BLaER1 treated with 17β-estradiol and CSF1 and Interleukin-3, amounts not matched to agents 10 nM and 100 nM (cell line): Measurements from ENCODE around the gene XPO6.

Source experiments
- H3K27ac ChIP-seq, 11 experiments: shearing (Covaris generic); formaldehyde crosslinking; 2 replicates each; pipeline ENCODE4 v1.8.1; 2022
- H3K27me3 ChIP-seq, 11 experiments: shearing (Covaris generic); formaldehyde crosslinking; 2 replicates each; pipeline ENCODE4 v1.8.1; 2022
- H3K36me3 ChIP-seq, 11 experiments: shearing (Covaris generic); formaldehyde crosslinking; 2 replicates each; pipeline ENCODE4 v1.8.1; 2022
- H3K4me1 ChIP-seq, 10 experiments: shearing (Covaris generic); formaldehyde crosslinking; 2 replicates each; pipeline ENCODE4 v1.8.1; 2022
- H3K4me2 ChIP-seq, 11 experiments: shearing (Covaris generic); formaldehyde crosslinking; 2 replicates each; pipeline ENCODE4 v1.8.1; 2022
- H3K4me3 ChIP-seq, 10 experiments: shearing (Covaris generic); formaldehyde crosslinking; 2 replicates each; pipeline ENCODE4 v1.8.1; 2022
- H3K9ac ChIP-seq, 11 experiments: shearing (Covaris generic); formaldehyde crosslinking; 2 replicates each; pipeline ENCODE4 v1.8.1; 2022
- H3K9me3 ChIP-seq, 11 experiments: shearing (Covaris generic); formaldehyde crosslinking; replicated peaks in 1 of 11; 2 replicates each; pipeline ENCODE4 v1.8.1; 2022
- H4K20me1 ChIP-seq, 11 experiments: shearing (Covaris generic); formaldehyde crosslinking; 2 replicates each; pipeline ENCODE4 v1.8.1; 2022
- Cebpa-rat ChIP-seq, 11 experiments: shearing (Covaris generic); IDR thresholded peaks; 2 replicates each; pipeline ENCODE4 v1.8.1; 2022

Gene XPO6

DNA sequence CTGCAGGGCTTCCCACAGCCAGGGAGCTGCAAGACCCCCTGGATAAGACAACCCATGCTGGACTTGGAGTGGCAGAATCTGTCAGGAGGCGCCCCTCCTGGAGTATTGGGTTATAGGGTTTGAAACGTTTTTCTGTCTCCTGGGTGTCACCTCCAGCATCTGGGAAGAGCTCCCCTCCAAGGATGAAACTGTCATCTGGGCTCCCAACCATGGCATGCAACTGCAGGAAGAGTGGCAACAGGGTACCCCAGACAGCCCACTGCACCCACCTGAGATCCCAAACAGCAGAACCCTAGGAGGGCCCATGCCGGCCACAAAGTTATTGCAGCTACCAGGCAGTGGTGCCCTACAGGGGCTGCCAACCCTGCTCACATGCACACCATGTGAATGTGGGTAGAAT is 147.6 kb downstream of the XPO6 start:
- Histone ChIP-seq H3K36me3 (no peaks in the 10 kb centered on the region), H3K9ac (no peak overlapping the region), H3K27ac (no peak overlapping the region), H3K4me1 (peaks cover 0 to 13% (median 7%) of the 10 kb centered on the region in 10 experiments; a peak in 14 of 20 replicates), H3K27me3 (peaks cover 63 to 80% (median 74%) of the 10 kb centered on the region in 11 experiments), H3K4me3 (peak overlapping the region in 6 of 10 experiments; percentile 65 to 69 (median 67); a peak in 5 of 20 replicates), H3K9me3 (no peaks in the 10 kb centered on the region), H4K20me1 (peaks cover 0 to 22% (median 8%) of the 10 kb centered on the region in 11 experiments; a peak in 10 of 22 replicates), H3K4me2 (peak overlapping the region in 6 of 11 experiments; percentile 97 to 99 (median 98); a peak in 5 of 22 replicates)
- no peak for TF ChIP-seq Cebpa-rat (IDR thresholded peaks at IDR 0.05)

DNA sequence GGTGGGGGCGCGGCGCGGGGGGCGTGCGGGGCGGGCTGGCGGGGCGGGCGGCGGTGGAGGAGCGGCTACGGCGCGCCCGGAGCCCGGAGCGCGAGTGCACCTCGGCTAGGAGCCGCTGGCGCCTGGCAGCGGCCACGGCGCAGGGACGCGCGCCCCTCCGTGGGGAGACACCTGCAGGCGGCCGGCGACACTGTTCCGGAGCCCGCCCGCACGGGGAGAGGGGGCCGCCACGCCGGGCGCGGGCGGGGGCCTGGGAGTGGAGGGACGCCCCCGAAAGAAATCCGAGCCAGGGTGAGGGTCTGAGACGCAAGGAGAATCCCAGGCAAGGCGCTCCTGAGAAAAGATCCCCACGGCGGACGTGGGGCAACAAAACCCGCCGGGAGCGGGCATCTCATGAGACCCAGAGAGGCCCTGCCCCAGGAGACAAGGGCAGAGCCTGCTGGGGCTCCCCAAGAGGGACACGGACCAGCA is 148.1 kb downstream of the XPO6 start, which contains the start of gene GSG1L:
Gene GSG1L (minus strand): TSS at position 124 of the 471 bp plus-strand sequence. CDS start 290 bp downstream, outside the sequence.
- peak within 1 kb of the TSS; percentile 93 to 99 (median 98) for H3K4me2 ChIP-seq
- H3K4me3 ChIP-seq = peak within 1 kb of the TSS; percentile 55 to 79 (median 66)
- H3K27me3 ChIP-seq = peaks cover 68 to 84% (median 79%) of the 10 kb centered on the region in 11 experiments
- peak within 1 kb of the TSS in 1 of 11 experiments; percentile 56; a peak in 3 of 22 replicates for H3K27ac ChIP-seq
- no peaks in the 10 kb centered on the region for H3K36me3 ChIP-seq
- peaks cover 0 to 22% (median 8%) of the 10 kb centered on the region in 11 experiments; a peak in 10 of 22 replicates for H4K20me1 ChIP-seq
- peak within 1 kb of the TSS in 10 of 11 experiments; percentile 26 to 72 (median 54); a peak in 12 of 22 replicates for H3K9ac ChIP-seq
- H3K4me1 ChIP-seq = peaks cover 0 to 13% (median 9%) of the 10 kb centered on the region in 10 experiments; a peak in 14 of 20 replicates
- no peaks in the 10 kb centered on the region for H3K9me3 ChIP-seq
- TF ChIP-seq Cebpa-rat (IDR thresholded peaks at IDR 0.05) = no peak

DNA sequence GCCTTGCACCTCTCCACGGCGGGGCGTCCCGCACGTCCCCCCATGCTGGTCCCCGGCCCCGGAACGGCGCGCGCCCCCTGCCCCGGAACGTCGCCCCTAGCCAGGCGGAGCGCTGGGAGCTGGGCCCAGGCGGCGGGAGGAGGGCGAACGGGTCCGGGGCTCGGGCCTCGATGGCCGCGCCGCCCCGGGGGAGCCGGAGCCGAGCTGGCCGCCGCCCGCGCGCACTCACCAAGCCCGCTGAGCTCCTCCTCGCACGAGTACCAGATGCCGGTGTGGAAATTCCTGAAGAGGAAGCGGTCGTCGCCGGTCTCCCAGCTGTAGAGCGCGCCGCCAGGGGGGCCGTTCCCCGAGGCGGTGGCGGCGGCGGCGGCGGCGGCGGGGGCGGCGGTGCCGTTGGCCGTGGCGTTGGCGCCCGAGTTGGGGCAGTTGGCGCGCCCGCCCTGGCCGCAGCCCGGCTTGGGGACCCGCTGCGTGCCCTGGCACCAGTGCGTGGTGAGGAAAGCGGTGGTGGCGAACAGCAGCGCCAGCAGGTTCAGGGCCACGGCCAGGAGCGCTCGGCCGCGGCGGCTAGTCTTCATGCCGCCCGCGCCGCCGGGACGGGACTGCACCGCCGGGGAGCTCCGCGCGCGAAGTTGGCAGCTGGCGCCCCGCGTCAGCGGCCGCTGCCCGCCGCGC is 148.8 kb downstream of the XPO6 start:
- no peaks in the 10 kb centered on the region for H3K36me3 ChIP-seq
- H3K9ac ChIP-seq = peak overlapping the region in 10 of 11 experiments; percentile 26 to 72 (median 54); a peak in 12 of 22 replicates
- peaks cover 69 to 88% (median 82%) of the 10 kb centered on the region in 11 experiments for H3K27me3 ChIP-seq
- peaks cover 0 to 22% (median 8%) of the 10 kb centered on the region in 11 experiments; a peak in 10 of 22 replicates for H4K20me1 ChIP-seq
- H3K9me3 ChIP-seq = no peaks in the 10 kb centered on the region
- H3K27ac ChIP-seq = peak overlapping the region in 1 of 11 experiments; percentile 56; a peak in 3 of 22 replicates
- peak overlapping the region; percentile 93 to 99 (median 98) for H3K4me2 ChIP-seq
- no peak for TF ChIP-seq Cebpa-rat (IDR thresholded peaks at IDR 0.05)
- peaks cover 0 to 13% (median 9%) of the 10 kb centered on the region in 10 experiments; a peak in 14 of 20 replicates for H3K4me1 ChIP-seq
- H3K4me3 ChIP-seq = peak overlapping the region; percentile 55 to 79 (median 66)

DNA sequence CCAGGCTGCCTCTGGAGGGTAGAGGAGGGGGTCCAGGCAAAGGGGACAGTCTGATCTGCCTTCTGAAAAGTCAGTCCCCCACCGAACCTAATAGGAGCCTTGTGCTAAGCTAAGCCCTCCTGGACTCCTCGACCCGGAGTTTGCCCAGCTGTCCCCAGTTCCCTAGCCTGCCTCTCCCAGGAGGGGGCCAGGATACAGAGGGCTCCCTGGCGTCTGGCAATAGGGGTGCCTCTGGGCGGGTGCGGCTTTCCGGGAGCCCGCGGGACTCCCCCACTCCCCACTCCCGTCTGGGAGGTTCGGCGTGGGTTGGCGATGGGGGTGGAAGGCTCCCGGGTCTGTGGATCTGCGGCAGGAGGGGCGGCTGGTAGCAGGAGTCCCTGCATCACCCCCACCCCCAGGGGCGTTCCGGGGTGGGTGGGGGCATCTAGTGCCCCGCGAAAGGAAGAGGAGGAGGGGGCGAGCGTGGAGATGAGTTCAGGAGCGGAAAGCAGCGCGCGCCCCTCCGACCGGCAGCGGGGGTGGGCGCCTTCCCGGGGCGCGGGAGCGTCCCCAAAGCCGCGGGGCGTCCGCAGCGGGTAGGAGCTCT is 149.4 kb downstream of the XPO6 start:
- Histone ChIP-seq H3K4me3 (peak overlapping the region; percentile 55 to 79 (median 66)), H3K4me2 (peak overlapping the region; percentile 93 to 99 (median 98)), H3K36me3 (no peaks in the 10 kb centered on the region), H3K9ac (peak overlapping the region in 6 of 11 experiments; percentile 49 to 72 (median 56); a peak in 5 of 22 replicates), H3K27ac (no peak overlapping the region; a peak in 3 of 22 replicates), H4K20me1 (peaks cover 0 to 22% (median 8%) of the 10 kb centered on the region in 11 experiments; a peak in 10 of 22 replicates), H3K4me1 (peaks cover 0 to 13% (median 9%) of the 10 kb centered on the region in 10 experiments; a peak in 14 of 20 replicates), H3K9me3 (no peaks in the 10 kb centered on the region), H3K27me3 (peaks cover 69 to 88% (median 82%) of the 10 kb centered on the region in 11 experiments)
- TF ChIP-seq Cebpa-rat (IDR thresholded peaks at IDR 0.05) = no peak

DNA sequence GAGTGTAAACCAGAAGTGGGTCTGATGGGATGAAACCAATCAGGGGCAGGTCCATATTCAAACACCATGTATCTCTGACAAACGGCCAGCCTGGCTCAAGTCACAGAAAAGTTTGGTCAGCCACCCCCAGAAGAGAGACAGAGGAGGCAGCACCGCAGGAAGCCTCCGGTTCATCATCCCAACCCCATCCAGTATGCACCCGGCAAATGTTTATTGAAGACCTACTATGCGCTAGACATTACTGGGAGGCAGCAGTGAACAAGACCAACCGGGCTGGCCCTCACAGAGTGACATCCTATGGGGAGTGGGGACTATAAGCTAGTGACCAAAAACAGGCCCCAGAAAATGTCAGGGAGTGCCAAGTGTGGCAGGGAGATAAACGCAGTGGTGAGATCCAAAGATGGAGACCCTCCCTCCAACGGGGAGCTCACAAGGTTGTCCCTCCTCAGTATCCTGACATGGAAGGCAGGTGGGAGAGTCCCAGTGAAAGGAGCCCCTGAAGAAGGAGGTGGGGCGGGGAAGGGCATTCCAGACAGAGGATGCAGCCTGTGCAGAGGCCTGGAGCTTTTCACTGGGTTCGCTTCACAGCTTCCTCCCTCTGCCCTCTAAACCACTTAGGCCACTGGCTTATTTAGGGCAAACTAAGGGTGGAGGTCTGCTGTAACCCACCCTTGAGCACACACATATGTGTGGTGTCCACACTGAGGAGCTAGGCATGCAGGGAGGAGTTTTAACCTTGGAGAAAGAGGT is 150.2 kb downstream of the XPO6 start:
- H3K4me2 ChIP-seq = no peak overlapping the region
- H3K4me1 ChIP-seq = peaks cover 0 to 13% (median 9%) of the 10 kb centered on the region in 10 experiments; a peak in 14 of 20 replicates
- no peak overlapping the region for H3K4me3 ChIP-seq
- H3K9ac ChIP-seq = no peak overlapping the region
- TF ChIP-seq Cebpa-rat (IDR thresholded peaks at IDR 0.05) = no peak
- no peak overlapping the region for H3K27ac ChIP-seq
- no peaks in the 10 kb centered on the region for H3K9me3 ChIP-seq
- H3K27me3 ChIP-seq = peaks cover 69 to 84% (median 80%) of the 10 kb centered on the region in 11 experiments
- H4K20me1 ChIP-seq = peaks cover 0 to 22% (median 8%) of the 10 kb centered on the region in 11 experiments; a peak in 9 of 22 replicates
- no peaks in the 10 kb centered on the region for H3K36me3 ChIP-seq

DNA sequence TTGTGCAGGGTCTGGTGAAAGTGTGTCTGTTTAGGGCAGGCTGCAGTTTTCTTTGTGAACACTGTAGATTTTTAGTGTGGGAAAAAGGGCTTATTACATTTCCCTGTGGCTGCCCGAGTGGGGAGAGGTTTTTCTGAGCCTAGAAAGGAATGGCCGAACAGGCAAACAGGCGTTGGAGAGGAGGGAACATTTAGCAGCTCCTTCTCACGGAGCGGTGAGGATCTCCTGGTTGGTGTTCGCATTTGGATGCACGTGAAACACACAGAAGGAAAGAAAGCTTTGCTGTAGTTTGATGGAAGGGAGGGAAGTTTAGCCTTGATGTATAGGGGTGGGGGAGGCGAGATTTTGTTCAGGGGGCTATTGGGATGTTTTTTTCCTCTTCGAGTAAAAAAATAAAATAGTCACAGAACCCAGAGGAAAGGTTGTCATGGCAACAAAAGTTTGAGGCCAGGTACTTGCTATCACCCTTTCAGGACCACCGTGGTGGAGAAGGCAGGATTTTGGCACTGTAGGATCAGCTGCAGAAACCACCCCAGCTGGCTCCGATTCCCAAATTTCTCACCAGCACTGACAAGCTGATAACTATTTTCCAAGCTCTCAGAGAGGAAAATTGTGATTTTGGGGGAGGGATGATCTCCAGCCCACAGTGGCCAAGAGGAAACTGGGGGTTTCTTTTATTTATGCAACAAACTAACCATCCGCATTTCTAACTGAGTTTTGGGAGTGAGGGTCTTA is 151.8 kb downstream of the XPO6 start:
- Histone ChIP-seq H3K9me3 (no peaks in the 10 kb centered on the region), H3K9ac (no peak overlapping the region), H3K4me1 (peaks cover 0 to 13% (median 9%) of the 10 kb centered on the region in 10 experiments; a peak in 14 of 20 replicates), H3K27ac (no peak overlapping the region), H3K4me2 (no peak overlapping the region), H3K36me3 (no peaks in the 10 kb centered on the region), H3K4me3 (no peak overlapping the region), H3K27me3 (peaks cover 63 to 69% (median 65%) of the 10 kb centered on the region in 11 experiments), H4K20me1 (peaks cover 0 to 22% (median 8%) of the 10 kb centered on the region in 11 experiments; a peak in 9 of 22 replicates)
- TF ChIP-seq Cebpa-rat (IDR thresholded peaks at IDR 0.05) = no peak

DNA sequence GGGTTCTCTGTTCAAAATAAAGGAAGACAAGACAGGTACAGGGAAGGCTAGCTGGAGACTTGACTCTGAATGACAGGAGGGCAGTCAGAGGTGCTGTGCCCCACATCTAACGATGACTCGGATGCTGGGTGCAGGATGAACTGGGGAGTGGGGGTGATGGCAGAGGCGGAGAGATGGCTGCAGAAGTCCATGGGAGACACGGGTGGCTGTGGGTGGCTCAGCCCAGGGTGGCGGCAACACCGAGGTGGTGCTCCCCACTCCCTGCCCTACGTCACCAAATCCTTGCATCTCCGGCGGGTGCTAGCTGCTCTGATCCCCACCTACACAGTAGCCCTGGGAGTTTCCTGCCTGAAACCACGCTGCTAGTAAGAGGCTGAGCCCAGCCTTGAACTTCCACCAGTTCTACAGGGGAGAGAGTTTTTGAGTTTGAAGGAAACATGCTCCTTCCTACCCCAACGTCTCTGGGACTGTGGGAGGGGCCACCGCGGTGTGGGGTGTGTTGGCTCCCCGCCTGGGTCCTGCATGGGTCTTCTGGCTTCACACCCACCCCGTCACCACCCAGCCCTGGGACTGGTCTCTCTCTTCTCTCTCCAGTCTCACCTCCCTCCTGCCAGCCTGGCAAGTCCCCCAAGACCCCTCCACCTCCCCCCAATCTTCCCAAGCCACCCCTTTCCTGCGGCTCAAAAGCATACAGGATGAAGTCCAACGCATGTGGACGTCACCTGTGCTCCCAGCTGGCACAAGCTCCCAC is 152.8 kb downstream of the XPO6 start:
- H3K27me3 ChIP-seq = peaks cover 53 to 59% (median 55%) of the 10 kb centered on the region in 11 experiments
- H3K9me3 ChIP-seq = no peaks in the 10 kb centered on the region
- H3K9ac ChIP-seq = no peak overlapping the region
- no peak overlapping the region for H3K27ac ChIP-seq
- TF ChIP-seq Cebpa-rat (IDR thresholded peaks at IDR 0.05) = no peak
- no peaks in the 10 kb centered on the region for H3K36me3 ChIP-seq
- no peak overlapping the region for H3K4me3 ChIP-seq
- H4K20me1 ChIP-seq = peaks cover 0 to 18% (median 3%) of the 10 kb centered on the region in 11 experiments; a peak in 8 of 22 replicates
- H3K4me1 ChIP-seq = peaks cover 0 to 13% (median 9%) of the 10 kb centered on the region in 10 experiments; a peak in 14 of 20 replicates
- no peak overlapping the region for H3K4me2 ChIP-seq
